Stimulated activated CD4-positive, alpha-beta T cell treated with anti-CD3 and anti-CD28 coated beads, Interleukin-1b, Interleukin-23, amount 100 ng/mL, for 4 hours (primary cell): ENCODE measurements around the gene HK1.
"Not testable (repeated sequence)": the region's sequence is repeated elsewhere in the genome, so short reads cannot be mapped to it uniquely, and the experiment has no call there.

Experiments
- DNase-seq, 2 donors: peaks; one replicate each; pipeline ENCODE4 v3.0.0-alpha.2; 2020; ENCODE audit warnings: low read depth in 2 of 2

The HK1 gene

DNA sequence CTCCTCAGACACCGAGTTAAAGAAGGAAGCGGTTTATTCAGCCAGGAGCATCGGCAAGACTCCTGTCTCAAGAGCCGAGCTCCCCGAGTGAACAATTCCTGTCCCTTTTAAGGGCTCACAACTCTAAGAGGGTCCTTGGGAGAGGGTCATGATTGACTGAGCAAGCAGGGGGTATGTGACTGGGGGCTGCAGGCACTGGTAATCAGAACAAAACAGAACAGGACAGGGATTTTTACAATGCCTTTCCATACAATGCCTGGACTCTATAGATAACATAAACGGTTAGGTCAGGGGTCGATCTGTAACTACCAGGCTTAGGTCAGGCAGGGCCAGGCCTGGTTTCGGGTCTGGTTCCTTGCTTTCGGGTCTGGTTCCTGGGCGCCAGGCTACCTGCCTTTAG, 30.0 kb downstream of the HK1 start:
- DNase-seq: not testable (repeated sequence)

DNA sequence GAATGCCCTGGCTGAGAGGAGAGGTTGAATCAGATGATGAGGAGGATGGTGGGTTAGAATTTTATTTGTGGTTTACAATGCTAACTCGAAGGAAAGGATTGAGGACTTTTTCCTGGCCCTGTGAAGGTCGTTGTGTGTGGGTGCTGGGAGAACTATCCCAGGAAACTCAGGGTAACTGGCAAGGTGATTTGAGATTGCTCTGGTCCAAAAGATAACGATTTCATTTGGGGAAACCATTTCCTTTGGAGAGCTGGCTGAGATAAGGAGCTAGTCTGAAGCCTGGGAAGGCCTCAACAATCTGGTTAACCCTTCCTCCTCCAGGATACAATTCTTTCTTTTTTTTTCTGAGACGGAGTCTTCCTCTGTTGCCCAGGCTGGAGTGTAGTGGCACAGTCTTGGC, 33.0 kb downstream of the HK1 start:
- DNase-seq: no peak

DNA sequence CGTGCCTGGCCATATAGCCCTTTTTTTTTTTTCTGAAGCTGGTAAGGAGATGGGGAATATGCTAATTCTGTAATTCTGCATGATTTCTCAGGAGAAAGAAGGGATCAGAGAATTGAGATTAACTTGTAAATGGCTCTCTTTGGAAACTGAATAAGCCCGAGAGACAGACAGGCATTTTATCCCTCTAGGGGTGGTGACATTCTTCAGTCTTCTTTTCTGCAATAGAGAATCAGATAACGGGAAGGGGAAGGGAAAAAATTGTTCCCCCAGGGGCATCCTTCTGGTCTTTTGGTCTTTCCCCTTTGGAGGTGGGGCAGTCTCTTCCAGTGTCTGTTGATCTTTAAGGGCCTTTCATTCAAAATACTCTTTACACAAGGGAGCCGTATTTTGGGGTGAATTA, 34.2 kb downstream of the HK1 start:
- no peak for DNase-seq

DNA sequence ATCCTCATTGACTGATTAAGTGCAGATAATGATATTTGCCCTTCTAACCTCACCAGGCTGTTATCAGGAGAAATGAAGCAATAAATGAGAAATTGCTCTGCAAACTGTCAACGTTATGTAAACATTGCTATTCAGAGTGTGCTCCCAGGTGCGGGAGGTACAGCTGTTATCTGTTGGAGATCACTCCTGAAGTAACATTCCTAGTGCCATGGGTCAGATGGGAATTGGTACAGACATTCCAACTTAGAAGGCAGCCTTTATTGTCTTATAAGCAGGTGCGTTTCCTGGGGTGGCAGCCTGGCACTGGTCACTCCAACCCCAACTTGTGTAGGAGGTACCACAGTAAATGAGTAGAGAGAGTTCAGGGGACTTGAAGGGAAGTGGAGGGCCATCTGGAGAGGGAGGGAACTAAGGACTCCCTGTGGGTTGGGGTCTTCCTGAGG, 36.8 kb downstream of the HK1 start:
- no peak for DNase-seq

DNA sequence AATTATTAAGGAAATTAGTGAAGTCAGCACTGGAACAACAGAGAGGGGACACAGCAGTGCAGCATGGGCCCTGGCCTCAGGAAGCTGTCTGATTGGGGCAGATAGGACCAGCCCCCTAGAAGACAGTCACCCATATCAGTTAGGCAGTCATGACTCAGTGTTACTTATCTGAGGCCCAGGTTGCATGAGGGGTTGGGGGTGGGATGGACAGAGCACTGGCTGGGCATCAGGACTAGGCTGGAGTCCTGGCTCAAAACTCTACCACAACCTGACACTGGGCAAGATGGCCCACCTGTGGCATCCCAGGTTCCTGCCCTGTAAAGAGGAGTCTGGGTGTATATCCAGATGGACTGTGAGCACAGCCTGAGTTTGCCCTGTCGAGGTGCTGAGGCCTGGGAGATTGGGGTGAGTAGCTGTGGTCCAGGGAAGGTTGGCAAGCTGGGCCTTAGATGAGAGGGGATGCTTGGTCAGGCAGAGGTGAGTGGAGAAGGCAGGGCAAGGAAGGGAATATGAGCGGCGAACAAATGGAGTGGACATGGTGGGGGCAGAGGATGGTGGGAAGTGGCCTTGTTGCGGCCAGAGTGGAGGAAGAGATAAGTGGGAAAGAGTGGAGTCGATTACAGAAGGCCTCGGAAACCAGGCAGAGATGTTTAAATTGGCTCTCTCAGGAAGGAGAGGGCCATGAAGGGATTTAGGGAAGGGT, 37.5 kb downstream of the HK1 start:
- no peak for DNase-seq

DNA sequence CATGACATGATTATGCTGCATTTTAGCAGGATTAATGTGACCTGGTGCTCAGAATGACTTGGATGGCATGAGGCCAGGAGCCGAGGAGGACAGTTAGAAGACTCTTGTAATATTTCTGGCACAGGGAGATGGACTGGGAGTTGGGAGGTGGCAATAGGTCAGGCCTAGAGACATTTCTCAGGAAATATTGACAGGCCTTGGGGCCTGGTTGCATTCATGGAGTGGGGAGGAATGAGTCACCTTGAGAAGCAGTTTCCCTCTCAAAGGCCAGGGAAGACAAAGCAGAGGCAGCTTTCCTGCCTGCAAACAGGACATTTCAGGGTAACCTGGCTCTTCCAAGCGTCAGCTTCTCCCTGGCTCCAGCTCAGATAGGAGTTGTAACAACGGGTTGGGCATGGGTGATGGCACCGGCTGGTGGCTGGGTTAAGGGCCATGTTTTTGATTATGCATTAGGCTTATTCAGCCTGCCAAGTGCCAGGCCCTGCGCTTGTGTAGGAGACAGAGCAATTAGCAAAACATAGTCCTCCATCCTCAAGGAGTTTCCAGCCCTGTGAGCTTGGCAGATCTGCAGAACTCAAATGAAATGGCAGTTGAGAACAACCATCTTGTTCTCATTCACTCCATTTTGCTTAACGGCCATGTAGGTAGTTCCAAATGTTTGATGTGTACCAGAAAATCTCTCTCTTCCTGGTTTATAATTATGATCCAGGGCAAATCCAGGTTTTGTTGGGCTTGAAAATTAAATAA, 38.2 kb downstream of the HK1 start:
- DNase-seq: no peak

DNA sequence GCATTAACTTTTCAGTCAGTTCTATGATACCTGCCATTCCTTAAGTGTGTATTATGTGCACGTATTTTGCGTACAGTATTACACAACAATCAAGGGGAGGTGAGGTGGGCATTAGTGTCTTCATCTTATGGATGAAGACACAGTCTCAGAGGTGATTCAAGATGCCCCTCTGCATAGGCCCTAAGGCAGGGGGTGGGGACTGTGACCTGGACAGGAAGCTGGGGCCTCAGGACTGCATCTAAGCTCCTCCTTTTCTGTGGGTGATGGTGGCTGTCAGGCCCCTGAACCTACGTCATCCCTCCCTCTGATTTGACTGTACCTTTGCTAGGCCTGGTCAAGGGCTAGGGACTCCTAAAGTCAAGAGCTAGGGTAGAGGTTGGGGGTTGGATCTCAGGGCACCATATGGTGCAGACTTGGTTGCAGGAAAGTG, 38.9 kb downstream of the HK1 start:
- no peak for DNase-seq

DNA sequence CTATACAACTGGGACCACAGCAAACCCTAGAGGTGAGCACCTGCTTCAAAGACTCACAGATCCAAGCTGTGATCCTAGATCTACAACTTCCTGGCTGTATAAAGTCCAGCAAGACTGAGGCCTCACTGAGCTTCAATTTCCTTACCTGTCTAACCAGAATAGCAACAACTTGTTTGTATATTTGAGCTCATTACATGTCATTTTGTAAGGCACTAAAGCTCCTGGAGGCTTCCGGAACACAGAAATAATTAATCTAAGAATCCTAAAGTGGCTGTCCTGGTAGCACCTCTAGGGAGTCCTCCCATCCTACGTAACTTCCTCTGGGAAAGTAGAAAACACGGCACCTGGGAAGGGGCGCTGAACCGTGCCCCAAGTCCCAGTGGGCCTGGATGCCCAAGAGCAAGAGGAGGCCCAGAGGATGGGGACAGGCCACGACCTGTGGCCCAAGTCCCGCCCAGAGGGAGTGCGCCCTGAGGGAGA, 39.4 kb downstream of the HK1 start:
- DNase-seq: no peak

DNA sequence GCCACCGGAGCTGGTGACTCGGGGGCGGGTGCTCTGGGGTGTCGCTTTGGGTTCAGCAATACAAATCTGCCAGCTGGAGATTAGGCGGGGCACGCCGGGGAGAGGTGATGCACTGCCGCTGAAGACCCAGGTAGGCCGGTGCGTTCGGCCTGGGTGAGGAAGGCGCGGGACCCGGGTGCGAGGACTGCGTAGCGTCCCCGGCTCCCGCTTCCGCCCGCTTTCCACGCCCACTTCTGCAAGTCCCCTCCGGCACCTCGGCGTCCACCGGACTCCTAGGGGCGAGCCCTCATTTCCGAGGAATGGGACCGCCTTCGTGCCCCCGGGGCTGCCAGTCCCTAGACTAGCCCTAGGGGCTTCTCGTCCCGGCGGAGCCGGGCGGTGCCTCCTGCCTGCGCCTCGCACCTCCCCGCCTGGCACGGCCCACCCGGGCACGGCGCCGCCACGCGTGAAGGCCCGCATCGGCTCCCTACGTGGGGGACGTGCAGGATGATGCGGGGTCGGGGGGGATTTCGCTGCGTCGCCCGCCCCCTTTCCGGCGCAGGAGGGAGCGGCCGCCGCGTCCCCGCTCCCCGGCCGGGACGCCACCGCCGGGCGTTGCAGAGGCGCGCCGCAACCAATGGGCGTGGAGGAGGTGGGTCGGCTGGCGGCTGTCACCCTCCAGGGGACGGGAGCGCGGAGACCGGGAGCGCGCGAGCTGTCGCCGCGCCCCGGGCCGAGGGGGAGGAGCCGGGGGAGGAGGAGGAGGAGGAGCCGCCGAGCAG, 40.0 kb downstream of the HK1 start:
- peak; percentile 88 to 91 for DNase-seq

DNA sequence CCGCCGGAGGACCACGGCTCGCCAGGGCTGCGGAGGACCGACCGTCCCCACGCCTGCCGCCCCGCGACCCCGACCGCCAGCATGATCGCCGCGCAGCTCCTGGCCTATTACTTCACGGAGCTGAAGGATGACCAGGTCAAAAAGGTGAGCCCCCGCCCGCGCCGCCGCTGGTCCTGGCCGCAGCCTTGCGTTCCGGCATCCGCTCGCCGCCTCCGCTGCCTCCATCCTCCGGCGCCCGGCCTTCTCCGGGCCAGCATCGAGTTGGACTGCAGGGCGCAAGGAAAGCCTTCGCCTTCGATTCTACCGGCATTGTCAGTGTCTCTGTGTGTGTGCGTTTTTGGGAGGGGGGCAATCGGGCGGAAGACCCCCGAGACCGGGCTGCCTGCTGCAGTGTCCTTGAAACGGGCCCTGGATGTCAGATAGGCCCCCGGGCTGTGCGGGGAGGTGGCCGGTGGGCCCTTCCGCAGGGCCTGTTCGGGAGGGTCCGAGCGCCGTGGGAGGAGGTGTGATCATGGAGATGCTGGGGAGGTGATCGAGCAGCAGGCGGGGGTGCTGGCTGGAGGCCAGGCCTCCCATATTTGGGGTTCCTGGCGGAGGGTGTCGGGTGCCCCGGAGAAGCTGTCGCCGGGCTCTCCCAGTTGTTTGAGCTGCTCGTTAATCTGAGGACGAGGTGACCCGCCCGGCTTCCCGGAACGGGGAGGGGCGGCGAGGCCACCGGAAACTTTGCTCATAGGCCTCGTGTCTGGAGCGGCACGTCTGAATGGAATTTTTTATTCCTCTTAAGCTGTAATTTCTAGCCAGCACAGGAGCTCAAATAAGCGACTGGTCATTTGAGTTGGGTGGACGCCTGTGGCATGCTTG, 40.8 kb downstream of the HK1 start:
- peak; percentile 67 for DNase-seq

DNA sequence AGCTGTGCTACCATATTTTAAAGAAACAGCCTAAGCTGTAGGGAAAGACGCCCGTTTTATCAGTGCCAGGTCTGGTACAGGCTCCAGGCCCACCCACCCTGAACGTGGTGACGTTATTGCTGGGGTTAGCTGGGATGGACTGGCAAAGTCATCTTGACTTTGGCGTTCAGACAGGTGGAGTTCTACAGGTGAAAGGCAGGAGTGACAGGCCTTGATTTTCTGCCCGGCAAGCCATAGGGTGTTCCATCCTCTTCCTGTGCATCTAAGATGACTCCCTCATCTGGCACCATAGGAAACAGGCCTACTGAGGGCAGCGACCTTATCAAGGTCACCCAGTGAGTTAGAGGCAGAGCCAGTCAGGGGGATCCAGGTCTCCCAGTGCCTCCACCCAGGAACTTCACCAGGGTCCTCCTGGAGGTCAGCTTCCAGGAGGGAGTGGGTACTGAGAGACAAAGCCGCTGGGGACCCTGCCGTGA, 41.6 kb downstream of the HK1 start:
- no peak for DNase-seq

DNA sequence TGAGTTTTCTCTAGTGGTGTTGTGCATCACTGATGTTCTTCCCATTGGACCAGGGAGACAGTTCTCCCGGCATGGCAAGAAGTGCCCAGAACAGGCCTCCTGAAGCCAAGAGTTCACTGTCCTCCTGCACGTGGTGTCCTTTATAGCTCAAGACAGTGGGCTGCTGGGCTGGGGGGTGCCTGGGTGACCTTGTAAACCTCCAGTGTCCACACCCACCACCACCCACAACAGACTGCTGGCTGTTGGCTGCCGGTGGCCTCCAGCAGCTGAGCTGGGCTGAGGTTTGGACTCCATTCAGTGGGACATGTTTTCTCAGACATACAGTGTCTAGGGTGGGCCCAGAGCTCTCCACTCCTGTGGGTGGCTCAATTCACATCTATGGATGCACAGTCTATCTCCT, 42.2 kb downstream of the HK1 start:
- DNase-seq: no peak

DNA sequence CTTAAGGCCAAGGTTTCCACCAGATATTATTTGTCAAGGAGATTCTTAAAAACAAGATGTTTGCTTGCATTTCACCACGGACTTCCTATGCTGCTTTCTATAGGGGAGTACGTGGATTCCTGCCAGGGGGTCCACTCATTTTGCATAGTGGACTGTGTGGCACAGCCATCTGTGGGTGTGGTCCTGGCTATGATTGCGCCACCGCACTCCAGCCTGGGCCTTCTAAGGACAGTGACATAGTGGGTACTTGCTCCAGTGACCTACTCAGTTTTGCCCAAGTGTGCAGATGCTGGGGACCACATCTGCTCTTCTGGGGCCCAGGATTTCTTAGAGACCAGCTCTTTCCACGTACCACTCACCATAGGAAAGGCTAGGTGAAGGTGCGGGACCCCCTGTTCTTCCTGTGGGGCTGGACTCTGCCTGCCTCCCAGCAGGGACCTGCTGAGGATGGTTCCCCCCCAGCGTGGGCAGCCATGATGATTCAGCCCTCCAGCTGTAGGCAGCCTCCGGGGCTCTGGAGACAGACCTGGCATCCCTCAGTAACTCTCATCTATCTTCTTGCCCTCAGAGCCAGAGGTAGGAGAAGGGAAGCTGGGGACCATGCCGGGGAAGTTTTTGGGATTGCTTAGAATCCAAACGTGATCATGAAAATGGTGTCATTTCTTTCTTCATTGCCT, 42.9 kb downstream of the HK1 start:
- DNase-seq: no peak

DNA sequence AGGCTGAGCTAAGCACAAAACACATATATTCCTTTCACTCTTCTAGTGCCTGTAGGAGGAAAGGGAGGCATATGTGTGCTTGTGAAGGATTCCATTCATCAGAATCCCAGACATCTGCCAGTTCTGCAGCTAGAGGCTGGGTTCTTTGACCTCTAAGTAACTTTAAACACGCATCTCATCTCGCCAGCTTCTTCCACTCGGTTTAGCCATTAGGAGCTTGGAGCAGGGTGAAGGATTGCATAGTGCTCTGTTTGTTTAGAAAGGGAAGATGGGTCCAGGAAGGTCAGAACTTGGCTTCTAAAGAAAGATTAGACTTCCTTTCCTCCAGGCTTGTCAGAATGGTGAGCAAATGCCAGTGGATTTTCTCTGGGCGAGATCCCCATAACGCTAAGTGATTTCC, 43.6 kb downstream of the HK1 start:
- no peak for DNase-seq

DNA sequence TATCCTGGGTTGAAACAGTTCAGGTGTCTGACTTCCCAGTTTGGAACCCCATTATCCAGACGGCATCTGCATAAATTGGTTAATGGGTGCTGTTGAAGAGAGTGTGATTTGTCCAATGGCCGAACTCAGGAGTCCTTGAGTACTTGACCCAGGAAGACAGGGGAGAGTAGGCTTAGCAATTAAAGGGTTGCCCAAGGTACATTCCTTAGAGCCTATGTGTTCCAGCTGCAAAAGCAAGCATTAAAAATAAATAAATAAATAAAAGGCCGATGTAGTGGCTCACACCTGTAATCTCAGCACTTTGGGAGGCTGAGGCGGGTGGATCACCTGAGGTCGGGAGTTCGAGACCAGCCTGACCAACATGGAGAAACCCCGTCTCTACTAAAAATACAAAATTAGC, 44.0 kb downstream of the HK1 start:
- not testable (repeated sequence) for DNase-seq

DNA sequence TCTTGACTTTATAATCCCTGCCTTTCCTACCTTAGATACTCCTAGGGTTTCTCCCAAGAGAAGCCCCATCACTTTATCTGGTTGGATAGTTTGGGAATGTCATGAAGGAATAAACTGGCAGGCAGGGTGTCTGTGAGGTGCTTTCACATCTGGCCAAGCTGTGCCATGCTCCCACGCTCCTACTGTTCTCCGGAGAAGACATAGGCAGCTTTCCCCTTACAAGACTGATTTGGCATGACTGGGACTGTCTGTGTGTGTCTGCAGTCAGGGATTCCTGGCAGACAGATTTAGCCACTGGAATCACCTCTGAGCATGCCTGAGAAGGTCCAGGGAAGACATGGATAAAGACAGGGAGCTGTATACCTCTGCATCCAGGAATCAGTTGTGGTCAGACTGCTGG, 45.3 kb downstream of the HK1 start:
- DNase-seq: no peak

DNA sequence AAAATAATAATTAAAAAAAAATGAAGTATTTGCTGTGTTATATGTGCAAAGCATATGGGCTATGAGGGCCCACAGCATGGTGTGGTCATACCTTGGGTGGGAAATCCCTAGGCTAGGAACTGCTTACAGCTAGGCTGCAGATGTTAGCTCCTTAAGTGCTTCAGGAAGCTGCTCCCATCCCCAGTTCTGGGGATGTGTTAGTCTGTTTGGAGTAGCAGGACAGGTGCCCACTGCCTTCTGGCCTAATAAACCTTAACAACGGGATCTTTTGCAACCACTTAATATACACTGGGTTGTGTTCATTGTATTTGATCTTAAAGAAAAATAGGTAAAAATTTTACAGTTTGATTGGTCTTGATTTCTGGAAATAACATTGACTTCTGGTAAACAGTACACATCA, 46.3 kb downstream of the HK1 start:
- DNase-seq: no peak

DNA sequence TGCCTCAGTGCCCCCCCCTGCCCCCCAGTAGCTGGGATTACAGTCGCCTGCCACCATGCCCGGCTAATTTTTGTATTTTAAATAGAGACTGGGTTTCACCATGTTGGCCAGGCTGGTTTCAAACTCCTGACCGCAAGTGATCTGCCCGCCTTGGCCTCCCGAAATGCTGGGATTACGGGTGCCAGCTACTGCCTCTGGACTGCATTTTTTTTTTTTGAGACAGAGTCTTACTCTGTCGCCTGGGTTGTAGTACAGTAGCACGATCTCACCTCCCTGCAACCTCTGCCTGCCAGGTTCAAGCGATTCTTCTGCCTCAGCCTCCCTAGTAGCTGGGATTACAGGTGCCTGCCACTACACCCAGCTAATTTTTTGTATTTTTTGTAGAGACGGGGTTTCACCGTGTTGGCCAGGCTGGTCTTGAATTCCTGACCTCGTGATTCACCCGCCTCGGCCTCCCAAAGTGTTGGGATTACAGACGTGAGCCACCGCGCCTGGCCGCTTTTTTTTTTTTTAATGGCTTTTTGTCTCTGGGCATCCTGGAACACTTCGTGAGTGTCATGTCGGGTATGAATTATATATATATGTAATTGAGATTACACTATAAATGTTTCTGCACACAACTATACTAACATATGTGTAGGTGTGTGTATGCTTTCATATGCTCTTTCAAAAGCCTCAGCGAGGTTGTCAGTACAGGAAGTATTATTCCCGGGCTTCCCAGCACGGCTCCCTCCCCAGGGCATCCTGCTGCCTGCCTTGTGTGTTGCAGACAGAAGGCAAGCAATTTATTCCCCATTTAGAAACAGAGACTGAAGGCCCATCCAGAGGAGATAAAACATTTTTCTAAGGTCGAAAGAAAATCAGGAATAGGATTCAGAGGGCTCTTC, 47.6 kb downstream of the HK1 start:
- not testable (repeated sequence) for DNase-seq

DNA sequence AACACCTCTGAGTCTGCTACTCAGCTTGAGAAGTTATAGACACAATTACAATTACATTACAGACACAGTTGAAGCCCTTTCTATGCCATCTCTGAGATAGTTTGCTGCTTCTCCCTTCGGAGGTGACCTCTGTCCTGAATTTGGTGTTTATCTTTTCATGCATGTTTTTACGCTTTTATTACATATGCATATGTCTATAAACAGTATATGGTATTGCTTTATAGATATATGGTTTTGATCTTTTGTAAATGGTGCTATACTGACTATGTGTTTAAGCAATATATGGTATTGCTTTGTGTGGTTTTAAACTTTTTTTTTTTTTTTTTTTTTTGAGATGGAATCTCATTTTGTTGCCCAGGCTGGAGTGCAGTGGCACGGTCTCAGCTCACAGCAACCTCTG, 48.4 kb downstream of the HK1 start:
- DNase-seq: no peak
